Tibial nerve (tissue), 3 donors: ENCODE measurements around the gene AKAP7.

Source experiments
- CTCF ChIP-seq, 5 experiments: fragments of 200-600 bp in 3 of 5; fragments of 450-650 bp in 2 of 5; sonication (generic) in 3 of 5; IDR thresholded peaks; one replicate each; pipeline ENCODE4 v1.5.1; 2016 to 2019; ENCODE audit warnings: antibody characterized with exemption in 5 of 5, mild to moderate bottlenecking in 3 of 5, moderate library complexity in 2 of 5
- POLR2A ChIP-seq, 2 donors: fragments of 450-650 bp; IDR thresholded peaks; one replicate each; pipeline ENCODE4 v1.6.1; 2017; ENCODE audit warnings: antibody characterized with exemption in 2 of 2, mild to moderate bottlenecking in 2 of 2, moderate library complexity in 2 of 2

- no peak for TF ChIP-seq CTCF (IDR thresholded peaks at IDR 0.05)
- TF ChIP-seq POLR2A (IDR thresholded peaks at IDR 0.05) = no peak
Measured at GRCh38 chr6:131258816-131259476, 123.7 kb downstream of the AKAP7 start.
